Stimulated activated CD8-positive, alpha-beta memory T cell treated with anti-CD3 and anti-CD28 coated beads, Interleukin-4, amount 100 ng/mL, for 4 hours (primary cell): Measurements from ENCODE around the gene CEBPB.
A peak's percentile ranks its signal among the peaks of the same experiment; 100 is the strongest.
"Not testable (repeated sequence)": the region's sequence is repeated elsewhere in the genome, so short reads cannot be mapped to it uniquely, and the experiment has no call there.

Source experiments
- DNase-seq, 2 donors: peaks; one replicate each; pipeline ENCODE4 v3.0.0-alpha.2; 2020; ENCODE audit warnings: low read depth in 2 of 2, low spot score in 1 of 2

Gene CEBPB

GRCh38 chr20:50190251-50191064 is at the start of gene CEBPB:
TSS of gene CEBPB (plus strand) at chr20:50190830. CDS start at chr20:50191034, 204 bp downstream.
- DNase-seq = peak; percentile 64 to 68

DNA sequence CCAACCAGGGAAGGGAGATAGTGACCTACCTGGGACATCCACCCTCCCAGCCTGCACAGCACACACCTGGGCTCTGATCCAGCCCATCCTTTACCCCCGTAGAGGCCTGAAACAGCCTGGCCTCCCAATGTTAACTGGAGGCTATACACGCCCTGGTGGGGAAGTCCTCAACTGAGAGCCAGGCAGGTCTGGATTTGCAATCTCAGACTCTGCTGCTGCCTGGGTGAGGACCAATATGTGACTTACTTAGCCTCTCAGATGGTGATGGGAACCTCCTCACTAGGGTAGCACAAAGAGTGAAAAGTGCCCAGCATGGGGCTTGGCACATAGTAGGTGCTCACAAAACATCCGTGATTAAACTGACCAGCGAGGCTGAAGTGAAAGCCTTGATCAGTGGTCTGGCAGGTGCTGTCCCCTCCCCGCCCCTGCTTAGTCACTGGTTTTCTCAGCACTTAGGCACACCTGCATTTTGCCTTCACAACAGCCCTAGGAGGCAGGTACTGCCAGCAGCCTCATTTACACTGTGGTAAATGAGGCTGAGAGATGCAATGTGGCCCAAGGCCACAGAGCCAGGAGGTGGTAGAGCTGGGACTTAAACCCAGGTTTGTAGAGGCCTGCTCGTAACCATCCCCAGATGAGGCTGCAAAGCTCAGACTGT is 49.5 kb upstream of the CEBPB start:
- no peak for DNase-seq

- DNase-seq = no peak
Observed at GRCh38 chr20:50141811-50142561, 48.6 kb upstream of the CEBPB start.

- no peak for DNase-seq
Observed at GRCh38 chr20:50142812-50143211, 47.8 kb upstream of the CEBPB start.

GRCh38 chr20:50144362-50144761 is 46.3 kb upstream of the CEBPB start:
- no peak for DNase-seq

DNA sequence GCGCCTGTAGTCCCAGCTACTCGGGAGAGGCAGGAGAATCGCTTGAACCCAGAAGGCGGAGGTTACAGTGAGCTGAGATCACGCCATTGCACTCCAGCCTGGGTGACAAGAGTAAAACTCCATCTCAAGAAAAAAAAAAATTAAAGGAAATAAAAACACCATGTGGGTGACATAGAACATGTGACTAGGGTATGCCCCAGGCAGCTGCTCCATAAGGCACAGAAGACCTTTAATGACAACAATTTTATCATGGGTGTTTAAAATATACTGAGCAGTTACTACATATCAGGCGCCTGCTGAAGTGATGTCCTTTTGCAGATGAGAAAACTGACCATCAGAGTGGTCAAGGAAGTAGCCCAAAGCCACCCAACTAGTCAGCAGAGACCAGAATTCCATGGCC is 45.1 kb upstream of the CEBPB start:
- no peak for DNase-seq

DNA sequence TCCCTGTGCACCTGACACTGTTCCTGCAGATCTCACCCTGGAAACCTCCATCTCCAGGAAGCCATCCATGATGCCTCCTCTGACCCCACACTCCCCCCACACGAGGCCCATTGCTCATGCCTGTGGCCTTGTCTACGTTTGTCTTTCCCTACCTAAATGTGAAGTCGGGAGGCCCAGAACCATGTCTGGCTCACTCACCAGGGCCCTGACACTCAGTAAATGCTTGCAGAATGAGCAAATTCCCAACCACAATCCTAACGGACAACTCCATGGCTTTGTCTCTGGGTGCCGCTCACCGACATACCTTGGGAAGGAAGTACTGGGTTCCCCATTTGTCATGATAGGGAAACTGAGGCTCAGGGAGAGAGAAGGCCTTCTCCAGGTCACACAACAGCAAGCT is 44.4 kb upstream of the CEBPB start:
- no peak for DNase-seq

DNA sequence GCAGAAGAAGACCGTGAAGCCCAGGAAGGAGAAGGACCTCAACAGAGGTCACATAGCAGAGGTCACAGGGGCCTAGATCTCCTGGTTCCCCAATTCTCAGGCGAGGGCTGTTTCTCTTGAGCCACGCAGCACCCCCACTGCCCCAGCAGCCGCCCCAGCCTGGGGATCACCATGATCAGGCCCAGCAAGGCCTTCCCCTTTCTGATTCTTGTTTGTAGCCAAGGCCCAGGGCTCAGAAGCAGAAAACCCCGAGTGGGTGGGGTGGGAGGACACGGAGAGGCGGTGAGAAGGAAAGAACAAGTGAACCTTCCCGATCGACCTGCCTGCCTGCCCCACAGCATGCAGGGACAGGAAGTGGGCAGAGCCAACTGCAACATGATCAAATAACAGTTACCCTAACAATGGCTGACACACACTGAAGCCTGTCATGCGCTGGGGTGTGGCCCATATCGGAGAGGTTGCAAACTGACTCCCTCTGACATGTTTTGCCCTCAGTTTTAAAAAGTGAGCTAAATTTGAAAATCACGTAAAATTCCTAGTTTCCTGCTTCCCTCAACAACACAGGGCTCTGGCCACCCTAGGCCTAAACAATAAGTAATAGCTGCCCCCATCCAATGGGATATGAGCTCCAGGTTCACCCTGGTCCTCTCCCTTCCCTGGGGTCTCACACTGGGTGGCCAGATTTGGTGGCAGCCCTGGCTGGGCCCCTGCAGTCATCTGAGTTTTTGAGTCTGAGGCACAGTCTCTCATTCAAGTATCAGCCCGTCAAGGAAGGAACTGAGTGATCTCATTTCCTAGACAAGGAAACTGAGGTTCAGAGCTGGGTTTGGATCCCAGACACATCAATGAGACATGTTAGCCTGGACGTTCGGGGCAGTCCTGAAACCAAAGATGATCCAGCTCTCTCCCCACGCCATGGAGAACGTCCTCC is 43.6 kb upstream of the CEBPB start:
- DNase-seq = peak; percentile 59 to 74

GRCh38 chr20:50149481-50150254 is 41.0 kb upstream of the CEBPB start:
- no peak for DNase-seq

DNA sequence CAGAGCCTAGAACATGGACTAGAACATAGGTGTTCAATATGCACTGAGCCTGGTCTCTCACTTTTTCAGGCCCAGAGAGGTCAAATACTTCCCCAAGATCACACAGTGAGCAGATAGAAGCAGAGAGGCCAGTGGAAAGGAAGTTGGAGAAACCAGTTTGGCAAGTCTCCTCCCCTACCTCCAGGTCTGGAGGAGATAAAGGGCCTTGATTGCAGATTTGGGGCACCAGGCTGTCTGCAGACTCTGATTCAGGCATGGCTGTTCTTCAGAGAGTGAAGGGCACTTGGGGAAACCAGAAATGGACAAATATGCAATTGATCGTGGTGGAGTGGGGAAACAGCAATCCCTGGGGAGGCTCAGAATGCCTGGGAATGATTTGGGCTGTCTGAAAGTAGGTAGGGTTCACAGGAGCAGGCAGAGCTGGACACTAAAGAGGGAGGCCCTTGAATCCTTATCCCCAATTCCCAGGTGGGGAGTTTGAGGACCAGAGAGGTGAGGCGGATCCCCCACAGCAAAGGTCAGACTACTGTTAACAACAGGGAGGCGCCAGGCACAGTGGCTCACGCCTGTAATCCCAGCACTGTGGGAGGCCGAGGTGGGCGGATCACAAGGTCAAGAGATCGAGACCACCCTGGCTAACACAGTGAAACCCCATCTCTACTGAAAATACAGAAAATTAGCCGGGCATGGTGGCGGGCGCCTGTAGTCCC is 39.4 kb upstream of the CEBPB start:
- DNase-seq = no peak

DNA sequence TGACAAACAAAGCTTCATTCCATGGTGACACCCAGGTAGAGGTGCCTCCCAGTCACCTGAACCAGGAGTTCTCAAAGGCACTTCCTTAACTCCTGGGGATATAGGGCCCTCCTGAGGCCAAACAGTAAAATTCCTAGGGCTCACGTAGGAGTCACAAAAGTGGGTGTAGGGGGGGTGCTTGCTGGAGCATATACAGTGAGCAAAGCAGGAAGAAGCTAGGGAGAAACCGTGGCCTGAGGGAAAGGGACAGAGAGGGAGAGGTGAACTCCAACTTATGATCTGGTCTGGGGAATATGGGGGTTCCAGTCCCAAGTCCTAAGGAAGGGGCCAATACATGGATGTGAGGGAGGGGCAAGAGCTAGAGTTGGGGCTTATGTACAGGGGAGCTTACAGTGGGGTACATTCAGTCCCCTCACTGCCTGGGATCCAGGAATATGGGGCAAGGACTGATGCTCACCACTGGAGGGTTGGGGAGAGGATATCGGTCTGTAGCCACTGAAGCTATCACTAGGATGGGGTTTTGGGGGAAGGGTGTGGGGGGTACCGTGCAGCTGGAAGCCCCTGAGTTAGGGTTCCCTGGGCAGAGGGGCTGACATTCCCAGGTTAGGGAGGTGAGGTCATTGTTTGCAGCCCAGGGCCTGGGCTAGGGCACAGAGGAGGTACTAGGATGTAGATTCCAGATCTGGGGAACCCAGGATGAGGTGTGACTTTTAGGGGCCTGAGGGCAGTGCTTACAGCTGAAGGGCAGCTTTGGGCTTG is 38.1 kb upstream of the CEBPB start:
- DNase-seq = no peak

- no peak for DNase-seq
Observed at GRCh38 chr20:50153153-50153499, 37.5 kb upstream of the CEBPB start.

- peak; percentile 47 to 63 for DNase-seq
Observed at GRCh38 chr20:50153500-50154377, 36.9 kb upstream of the CEBPB start, which contains the start of gene PEDS1. TSS of gene PEDS1 (minus strand) at chr20:50153723. CDS start at chr20:50153637, 86 bp downstream.

GRCh38 chr20:50161494-50161893 is 29.1 kb upstream of the CEBPB start:
- DNase-seq = not testable (repeated sequence)

GRCh38 chr20:50163570-50164317 is 26.9 kb upstream of the CEBPB start:
- DNase-seq = no peak

DNA sequence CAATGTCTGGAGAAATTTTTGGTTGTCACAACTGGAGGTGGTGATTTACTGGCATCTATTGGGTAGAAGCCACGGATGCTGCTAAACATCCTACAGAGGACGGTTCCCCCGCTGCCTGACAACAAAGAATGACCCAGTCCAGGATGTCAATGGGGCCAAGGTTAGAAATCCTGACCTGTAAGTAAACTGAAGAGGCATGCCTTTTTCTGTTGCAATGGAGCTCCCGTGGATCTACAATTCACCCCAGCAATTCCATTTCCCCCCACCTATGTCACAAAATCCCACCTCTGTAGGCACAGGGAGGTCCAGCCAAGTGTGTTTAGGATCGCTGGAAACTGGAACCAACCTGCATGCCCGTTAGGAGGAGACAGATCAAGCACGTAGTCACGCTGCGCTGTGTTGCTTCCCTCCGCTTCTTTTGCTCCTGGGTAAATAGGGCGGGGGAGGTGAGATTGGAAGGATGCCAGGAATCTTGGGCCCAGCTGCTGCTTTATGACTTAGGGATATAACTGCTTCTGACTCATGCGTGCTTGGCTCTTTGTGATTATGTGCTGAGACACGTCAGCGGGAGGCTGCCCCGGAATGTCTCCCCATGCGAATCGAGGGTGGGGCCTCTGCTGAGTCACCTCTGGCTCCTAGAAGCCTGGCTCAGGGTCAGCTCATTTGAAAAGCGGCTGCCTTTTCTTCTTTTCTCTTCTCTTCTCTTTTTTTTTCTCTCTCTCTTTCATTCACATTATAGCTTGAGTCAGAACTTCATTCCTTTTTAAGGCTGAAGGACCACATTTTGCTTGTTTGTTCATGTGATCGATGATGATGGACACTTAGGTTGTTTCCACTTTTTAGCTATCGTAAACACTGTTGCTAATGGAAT is 24.7 kb upstream of the CEBPB start:
- DNase-seq = peak; percentile 55 to 80
